Panc1 (cell line): ENCODE data around the gene CFAP97D2. TPM values are rescaled to one million over a fixed set of nuclear protein-coding genes. Genes with fewer than 3 reads are reported as not detected.

Experiments used
- ATAC-seq: fragments of 200-7000 bp; cut with Tn5 transposase; 2 replicates; pipeline ENCODE4 v1.9.1; 2020; ENCODE audit warnings: mild to moderate bottlenecking, moderate library complexity
- BruUV-seq: library from RNA; stranded (reverse); fragments of 400-500 nt; replicated peaks from 2 replicates; lab custom pipeline; 2021; lab: Mats Ljungman, UMichigan
- CTCF ChIA-PET: fragments of 300-600 bp; sonication (Branson Sonifier 250); formaldehyde crosslinking; loops from one replicate; lab custom pipeline; 2022; ENCODE audit warnings: antibody characterized with exemption; lab: Charles Lee
- POLR2A ChIA-PET: fragments of 300-600 bp; sonication (Branson Sonifier 250); formaldehyde crosslinking; loops from one replicate; lab custom pipeline; 2022; ENCODE audit warnings: antibody characterized with exemption; lab: Charles Lee
- DNase-seq: peaks from one replicate; pipeline ENCODE4 v3.0.0-alpha.2; 2010; ENCODE audit warnings: low read depth, low spot score
- H3K27ac ChIP-seq: 2 replicates; pipeline ENCODE4 v1.5.1; 2011; ENCODE audit warnings: mild to moderate bottlenecking, low read length, inconsistent platforms
- H3K27me3 ChIP-seq: fragments of 200-500 bp; sonication (Bioruptor generic); 2 replicates; pipeline ENCODE4 v1.6.0; 2014; ENCODE audit warnings: low read length, inconsistent platforms; ENCODE audit not compliant: control insufficient read depth, insufficient read depth
- H3K36me3 ChIP-seq: fragments of 200-500 bp; sonication (Bioruptor generic); 2 replicates; pipeline ENCODE4 v1.5.1; 2014; ENCODE audit warnings: inconsistent platforms, mild to moderate bottlenecking, low read length, moderate library complexity; ENCODE audit not compliant: control insufficient read depth, insufficient read depth
- H3K4me1 ChIP-seq: 2 replicates; pipeline ENCODE4 v1.5.1; 2011; ENCODE audit warnings: inconsistent platforms, mild to moderate bottlenecking, low read length, moderate library complexity; ENCODE audit not compliant: control insufficient read depth, insufficient read depth
- H3K4me3 ChIP-seq, 2 experiments: 2 replicates each; pipeline ENCODE4 v1.5.1; 2011 to 2012; ENCODE audit warnings: low read depth in 2 of 2, low read length in 2 of 2, mild to moderate bottlenecking in 2 of 2, inconsistent platforms in 1 of 2, moderate library complexity in 1 of 2
- H3K9me3 ChIP-seq: fragments of 200-500 bp; sonication (Bioruptor generic); 2 replicates; pipeline ENCODE4 v1.5.1; 2014; ENCODE audit warnings: low read depth, mild to moderate bottlenecking, inconsistent platforms, low read length, moderate library complexity; ENCODE audit not compliant: control insufficient read depth, insufficient read depth
- POLR2AphosphoS5 ChIP-seq: IDR thresholded peaks from 2 replicates; pipeline ENCODE4 v1.6.1; 2012; ENCODE audit warnings: mild to moderate bottlenecking, low read depth, low read length, moderate library complexity
- SIN3A ChIP-seq: IDR thresholded peaks from 2 replicates; pipeline ENCODE4 v1.6.1; 2012; ENCODE audit warnings: low read depth, mild to moderate bottlenecking, low read length, moderate library complexity, borderline replicate concordance; ENCODE audit not compliant: insufficient read depth
- TCF7L2 ChIP-seq: IDR thresholded peaks from 2 replicates; pipeline ENCODE4 v1.6.1; 2011; ENCODE audit warnings: mild to moderate bottlenecking, low read depth, low read length, inconsistent platforms
- in situ Hi-C: cut with HindIII; loops from 2 replicates; pipeline ENCODE4 v1.10.0; 2016; ENCODE audit warnings: low sequenced_read_pairs, low pct_unique_long_range_greater_than_20kb
- intact Hi-C: fragments of 100-400 bp; cut with micrococcal nuclease; formaldehyde crosslinking; loops from one replicate; pipeline ENCODE4 v1.10.0; 2022; ENCODE audit not compliant: unreplicated experiment
- total RNA-seq: library from RNA; stranded (reverse); gene quantifications from one replicate; pipeline ENCODE4 v1.2.1, GENCODE V29; 2021; ENCODE audit not compliant: unreplicated experiment
- TF ChIP-seq, protein P1 (sequence below): fragments of 450-650 bp; IDR thresholded peaks from 2 replicates; pipeline ENCODE4 v1.5.1; 2017; ENCODE audit warnings: mild to moderate bottlenecking
- TF ChIP-seq, protein P2 (sequence below), 2 experiments: IDR thresholded peaks; 2 replicates each; pipeline ENCODE4 v1.6.1; 2011 to 2012; ENCODE audit warnings: low read depth in 2 of 2, control low read depth in 1 of 2, low read length in 1 of 2, mild to moderate bottlenecking in 1 of 2, moderate library complexity in 1 of 2; ENCODE audit not compliant: insufficient read depth in 1 of 2

CFAP97D2 gene
- total RNA-seq, 1 experiment from 2014 or later = not detected

DNA sequence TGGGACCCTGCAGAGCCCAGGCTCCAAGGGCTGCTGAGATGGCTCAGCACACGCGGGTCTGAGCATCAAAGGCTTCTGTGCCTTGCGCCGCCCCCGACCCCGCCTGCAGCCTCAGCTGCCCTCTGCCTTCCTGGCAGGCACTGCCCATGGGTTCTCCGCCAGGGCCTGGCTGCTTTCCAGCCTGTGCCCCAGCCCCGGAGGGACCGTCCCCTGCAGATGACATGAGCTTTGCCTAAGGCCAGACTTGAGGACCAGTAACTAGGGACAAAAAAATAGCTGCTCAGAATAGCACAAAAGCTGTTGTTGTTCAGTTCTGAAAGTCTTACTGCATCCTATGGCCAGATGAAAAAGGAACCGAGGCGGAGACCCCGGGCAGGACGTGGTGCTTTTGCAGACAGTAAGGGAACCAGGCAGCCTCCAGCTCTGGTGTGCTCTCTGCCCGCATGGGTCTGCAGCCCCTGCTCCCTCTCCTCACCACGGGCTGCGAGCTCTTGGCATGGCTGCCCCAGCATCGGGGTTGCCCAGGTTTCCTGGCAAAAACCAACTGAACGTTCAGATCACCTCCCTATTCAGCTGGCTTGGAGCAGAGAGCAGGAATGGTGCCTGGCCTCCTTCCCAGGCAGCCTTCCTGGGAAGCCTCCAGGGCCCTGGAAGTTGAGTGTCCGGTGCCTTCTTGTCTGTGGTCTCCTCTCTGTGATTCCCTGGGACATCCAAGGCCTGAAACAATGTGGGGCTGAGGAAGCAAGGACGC is 12.5 kb upstream of the CFAP97D2 start:
- no TSS peak for BruUV-seq
- DNase-seq = no peak
- no peaks in the 10 kb centered on the region for H3K9me3 ChIP-seq
- in situ Hi-C loops = no loop called here
- no peaks in the 10 kb centered on the region for H3K4me1 ChIP-seq
- ATAC-seq = no peak
- H3K4me3 ChIP-seq = no peak overlapping the region
- no peaks in the 10 kb centered on the region for H3K27me3 ChIP-seq
- intact Hi-C loops = no loop called here
- TF ChIP-seq SIN3A (no peak), TCF7L2 (no peak), POLR2AphosphoS5 (no peak)
- TF ChIP-seq, protein P1, sequence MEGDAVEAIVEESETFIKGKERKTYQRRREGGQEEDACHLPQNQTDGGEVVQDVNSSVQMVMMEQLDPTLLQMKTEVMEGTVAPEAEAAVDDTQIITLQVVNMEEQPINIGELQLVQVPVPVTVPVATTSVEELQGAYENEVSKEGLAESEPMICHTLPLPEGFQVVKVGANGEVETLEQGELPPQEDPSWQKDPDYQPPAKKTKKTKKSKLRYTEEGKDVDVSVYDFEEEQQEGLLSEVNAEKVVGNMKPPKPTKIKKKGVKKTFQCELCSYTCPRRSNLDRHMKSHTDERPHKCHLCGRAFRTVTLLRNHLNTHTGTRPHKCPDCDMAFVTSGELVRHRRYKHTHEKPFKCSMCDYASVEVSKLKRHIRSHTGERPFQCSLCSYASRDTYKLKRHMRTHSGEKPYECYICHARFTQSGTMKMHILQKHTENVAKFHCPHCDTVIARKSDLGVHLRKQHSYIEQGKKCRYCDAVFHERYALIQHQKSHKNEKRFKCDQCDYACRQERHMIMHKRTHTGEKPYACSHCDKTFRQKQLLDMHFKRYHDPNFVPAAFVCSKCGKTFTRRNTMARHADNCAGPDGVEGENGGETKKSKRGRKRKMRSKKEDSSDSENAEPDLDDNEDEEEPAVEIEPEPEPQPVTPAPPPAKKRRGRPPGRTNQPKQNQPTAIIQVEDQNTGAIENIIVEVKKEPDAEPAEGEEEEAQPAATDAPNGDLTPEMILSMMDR = no peak
- TF ChIP-seq, protein P2, sequence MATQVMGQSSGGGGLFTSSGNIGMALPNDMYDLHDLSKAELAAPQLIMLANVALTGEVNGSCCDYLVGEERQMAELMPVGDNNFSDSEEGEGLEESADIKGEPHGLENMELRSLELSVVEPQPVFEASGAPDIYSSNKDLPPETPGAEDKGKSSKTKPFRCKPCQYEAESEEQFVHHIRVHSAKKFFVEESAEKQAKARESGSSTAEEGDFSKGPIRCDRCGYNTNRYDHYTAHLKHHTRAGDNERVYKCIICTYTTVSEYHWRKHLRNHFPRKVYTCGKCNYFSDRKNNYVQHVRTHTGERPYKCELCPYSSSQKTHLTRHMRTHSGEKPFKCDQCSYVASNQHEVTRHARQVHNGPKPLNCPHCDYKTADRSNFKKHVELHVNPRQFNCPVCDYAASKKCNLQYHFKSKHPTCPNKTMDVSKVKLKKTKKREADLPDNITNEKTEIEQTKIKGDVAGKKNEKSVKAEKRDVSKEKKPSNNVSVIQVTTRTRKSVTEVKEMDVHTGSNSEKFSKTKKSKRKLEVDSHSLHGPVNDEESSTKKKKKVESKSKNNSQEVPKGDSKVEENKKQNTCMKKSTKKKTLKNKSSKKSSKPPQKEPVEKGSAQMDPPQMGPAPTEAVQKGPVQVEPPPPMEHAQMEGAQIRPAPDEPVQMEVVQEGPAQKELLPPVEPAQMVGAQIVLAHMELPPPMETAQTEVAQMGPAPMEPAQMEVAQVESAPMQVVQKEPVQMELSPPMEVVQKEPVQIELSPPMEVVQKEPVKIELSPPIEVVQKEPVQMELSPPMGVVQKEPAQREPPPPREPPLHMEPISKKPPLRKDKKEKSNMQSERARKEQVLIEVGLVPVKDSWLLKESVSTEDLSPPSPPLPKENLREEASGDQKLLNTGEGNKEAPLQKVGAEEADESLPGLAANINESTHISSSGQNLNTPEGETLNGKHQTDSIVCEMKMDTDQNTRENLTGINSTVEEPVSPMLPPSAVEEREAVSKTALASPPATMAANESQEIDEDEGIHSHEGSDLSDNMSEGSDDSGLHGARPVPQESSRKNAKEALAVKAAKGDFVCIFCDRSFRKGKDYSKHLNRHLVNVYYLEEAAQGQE (IDR thresholded peaks at IDR 0.05; ENCODE audit: insufficient read depth in 1 of 2, low read depth in 2 of 2, low read length in 1 of 2) = no peak
- CTCF ChIA-PET = no interaction called here
- no peaks in the 10 kb centered on the region for H3K36me3 ChIP-seq
- no peak overlapping the region for H3K27ac ChIP-seq
- POLR2A ChIA-PET = interaction anchor here (0.5 kb wide), 1 partner anchor 36 kb away, joined by 3 read pairs; no protein-coding TSS in a partner anchor

DNA sequence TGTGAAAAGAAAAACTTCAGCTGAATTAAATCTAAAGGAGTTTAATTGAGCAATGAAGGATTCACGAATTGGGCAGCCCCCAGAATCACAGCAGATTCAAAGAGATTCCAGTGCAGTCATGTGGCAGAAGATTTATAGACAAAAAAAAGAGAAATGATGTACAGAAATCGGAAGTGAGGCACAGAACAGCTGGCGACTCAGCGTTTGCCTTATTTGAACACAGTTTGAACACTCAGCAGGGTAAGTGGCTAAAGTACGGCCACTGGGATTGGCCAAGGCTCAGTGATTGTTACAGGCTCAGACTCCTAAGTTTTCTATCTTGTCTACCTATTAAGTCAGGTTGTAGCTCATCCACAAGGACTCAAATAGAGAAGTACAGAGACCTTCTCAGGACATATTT is 11.6 kb upstream of the CFAP97D2 start:
- intact Hi-C loops = no loop called here
- BruUV-seq = no TSS peak
- CTCF ChIA-PET = no interaction called here
- DNase-seq (no peak), ATAC-seq (no peak)
- Histone ChIP-seq H3K9me3 (no peaks in the 10 kb centered on the region), H3K27me3 (no peaks in the 10 kb centered on the region), H3K4me3 (no peak overlapping the region), H3K27ac (no peak overlapping the region), H3K36me3 (no peaks in the 10 kb centered on the region), H3K4me1 (no peaks in the 10 kb centered on the region)
- POLR2A ChIA-PET = no interaction called here
- TF ChIP-seq POLR2AphosphoS5 (no peak), SIN3A (no peak), TCF7L2 (no peak)
- TF ChIP-seq, protein P1 = no peak
- TF ChIP-seq, protein P2 (IDR thresholded peaks at IDR 0.05; ENCODE audit: insufficient read depth in 1 of 2, low read depth in 2 of 2, low read length in 1 of 2) = no peak
- in situ Hi-C loops = no loop called here
